ENCODE data around the gene TNFRSF17.

- no peak for TF ChIP-seq RCOR1 (IDR thresholded peaks at IDR 0.05; ENCODE audit: low read depth, low read length)
- TF ChIP-seq CEBPB (IDR thresholded peaks at IDR 0.05), result no peak
Observed at GRCh38 chr16:11985250-11985649, 20.2 kb downstream of the TNFRSF17 start.

Data from A549 (cell line).